HG03095 (cell line): ENCODE data around the gene ZNF483.
"Not testable (repeated sequence)": the region's sequence is repeated elsewhere in the genome, so short reads cannot be mapped to it uniquely, and the experiment has no call there.

ENCODE experiments used
- ATAC-seq: cut with Tn5 transposase; IDR thresholded peaks from one replicate; pipeline ENCODE4 v1.9.1; 2021; ENCODE audit warnings: moderate library complexity; ENCODE audit not compliant: unreplicated experiment

Gene ZNF483

DNA sequence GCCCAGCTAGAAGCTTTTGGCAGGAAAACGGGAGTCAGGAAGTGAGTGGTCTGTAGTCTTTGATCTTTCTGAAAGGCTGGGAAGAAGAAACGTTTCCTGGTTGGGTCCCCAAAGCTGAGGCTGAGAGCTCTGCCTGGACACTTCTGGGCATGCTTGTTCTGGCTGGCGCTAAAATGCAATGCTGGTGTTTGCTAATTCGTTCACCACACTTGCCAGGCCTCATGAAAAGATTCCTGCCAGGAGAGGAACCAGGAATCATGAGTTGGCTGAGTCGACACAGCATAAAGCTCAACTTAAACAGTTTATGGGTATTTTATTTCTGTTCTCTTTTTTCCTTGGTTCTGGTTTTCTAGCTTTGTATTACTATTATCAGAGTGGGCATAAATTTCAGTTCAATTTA lies 85.2 kb downstream of the ZNF483 start:
- no peak for ATAC-seq

DNA sequence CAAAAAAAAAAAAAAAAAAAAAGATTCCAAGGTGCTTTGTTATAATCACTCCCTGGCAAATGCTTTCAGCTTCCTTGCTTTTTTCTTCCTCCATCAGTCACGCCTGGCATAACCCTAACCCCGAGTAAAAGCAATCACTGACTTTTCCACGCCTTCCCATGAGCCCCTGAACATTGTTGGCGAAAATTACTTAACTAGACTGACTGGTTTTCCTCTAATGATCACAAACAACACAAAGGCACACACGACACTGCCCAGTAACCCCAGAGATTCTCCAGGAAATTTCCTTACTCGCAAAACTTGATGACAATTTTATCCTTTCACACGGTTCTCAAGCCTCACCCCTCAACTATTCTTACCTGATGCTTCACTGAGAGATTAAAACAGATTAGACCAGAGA lies 85.9 kb downstream of the ZNF483 start:
- ATAC-seq = no peak

DNA sequence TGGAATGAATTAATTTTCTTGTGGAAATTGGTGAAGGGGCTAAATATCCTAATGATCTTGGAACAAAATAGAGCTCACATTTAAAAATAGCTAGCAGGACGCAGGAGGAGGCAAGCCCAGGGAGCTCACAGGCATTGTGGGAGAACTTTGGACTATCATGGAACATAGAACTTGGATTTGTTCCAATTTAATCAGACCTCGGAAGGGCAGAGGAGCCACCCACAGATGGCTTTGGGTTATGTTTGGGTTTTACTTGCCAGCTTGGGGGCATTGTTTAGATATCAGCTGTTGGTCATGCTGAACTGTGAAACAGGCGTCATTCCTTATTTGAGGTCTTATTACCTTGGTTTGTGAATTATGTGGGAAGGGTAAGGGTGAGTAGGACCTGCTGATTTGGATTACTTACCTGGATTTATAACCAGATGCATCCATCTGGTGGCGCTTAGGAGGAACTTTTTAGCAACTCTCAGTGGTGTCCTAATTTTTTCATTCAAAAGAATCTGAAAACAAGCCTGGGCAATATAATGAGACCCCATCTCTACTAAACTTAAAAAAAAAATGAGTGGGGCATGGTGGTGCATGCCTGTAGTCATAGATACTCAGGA lies 88.6 kb downstream of the ZNF483 start:
- ATAC-seq = no peak

DNA sequence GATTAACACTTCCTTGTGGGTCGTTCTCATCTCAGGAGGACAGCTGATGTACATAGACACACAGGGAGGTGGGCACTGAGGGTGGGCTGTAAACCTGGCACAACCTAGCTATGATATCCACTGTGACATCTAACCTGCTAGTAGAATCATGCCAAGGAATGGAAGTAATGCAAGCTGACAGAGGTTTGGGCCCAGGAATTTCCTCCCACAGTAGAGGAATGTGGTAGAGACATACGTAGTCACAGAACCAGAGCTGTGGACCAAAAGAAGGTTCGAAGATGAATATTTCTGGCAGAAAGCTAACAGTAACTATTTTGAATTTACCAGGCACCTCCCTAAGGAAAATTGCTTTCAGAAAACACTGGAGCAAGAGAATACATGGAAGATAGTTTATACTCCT lies 90.9 kb downstream of the ZNF483 start:
- ATAC-seq = no peak

DNA sequence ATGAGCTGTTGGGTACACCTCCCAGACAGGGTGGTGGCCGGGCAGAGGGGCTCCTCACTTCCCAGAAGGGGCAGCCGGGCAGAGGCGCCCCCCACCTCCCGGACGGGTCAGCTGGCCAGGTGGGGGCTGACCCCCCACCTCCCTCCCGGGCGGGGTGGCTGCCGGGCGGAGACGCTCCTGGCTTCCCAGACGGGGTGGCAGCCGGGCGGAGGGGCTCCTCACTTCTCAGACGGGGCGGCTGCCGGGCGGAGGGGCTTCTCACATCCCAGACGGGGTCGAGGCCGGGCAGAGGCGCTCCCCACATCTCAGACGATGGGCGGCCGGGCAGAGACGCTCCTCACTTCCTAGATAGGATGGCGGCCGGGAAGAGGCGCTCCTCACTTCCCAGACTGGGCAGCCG lies 92.4 kb downstream of the ZNF483 start:
- not testable (repeated sequence) for ATAC-seq

DNA sequence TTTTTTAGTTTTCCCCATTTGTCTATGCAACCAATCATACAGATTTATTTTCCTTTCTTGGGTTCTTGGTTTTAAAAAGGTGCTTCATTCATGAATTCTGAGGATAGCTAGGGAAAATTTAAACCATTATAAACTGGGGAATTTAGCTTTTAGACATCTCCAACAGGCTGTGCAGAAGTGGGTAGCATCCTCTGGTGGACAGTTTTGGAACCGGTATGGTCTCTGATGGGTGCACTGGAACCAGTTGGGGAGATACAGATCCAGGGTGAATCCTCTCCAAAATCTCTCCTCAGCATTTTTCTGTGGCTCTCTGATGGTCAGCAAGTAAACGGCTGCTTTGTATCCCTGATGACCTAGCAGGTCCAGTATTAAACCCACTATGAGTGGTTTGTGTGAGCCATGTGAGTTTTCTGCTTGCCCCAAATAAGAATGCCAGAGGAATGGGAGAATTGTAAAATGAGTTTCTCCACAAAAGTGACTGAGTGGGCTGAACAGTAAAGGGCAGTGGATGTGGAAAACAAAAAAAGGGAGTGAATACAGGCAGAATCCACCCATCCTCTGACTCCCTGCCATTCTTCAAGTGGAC lies 97.0 kb downstream of the ZNF483 start:
- no peak for ATAC-seq

DNA sequence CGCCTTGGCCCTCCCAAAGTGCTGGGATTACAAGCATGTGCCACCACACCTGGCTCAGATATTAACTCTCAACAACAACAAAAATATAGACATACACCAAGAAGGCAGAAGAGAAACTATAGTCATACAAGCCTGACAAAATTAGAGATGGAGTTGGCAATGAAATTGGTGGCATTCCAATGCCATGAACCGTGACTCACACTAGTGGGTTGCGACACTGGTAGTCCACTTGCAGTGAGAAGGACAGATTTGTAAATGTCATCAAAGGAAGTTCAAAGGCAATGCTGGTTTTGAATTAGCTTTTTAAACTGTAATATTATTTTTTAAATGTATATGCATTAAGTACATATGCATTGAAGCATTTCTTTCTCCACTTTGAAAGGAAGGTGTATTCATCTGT lies 97.6 kb downstream of the ZNF483 start:
- no peak for ATAC-seq
